Activated CD8-positive, alpha-beta memory T cell treated with anti-CD3 and anti-CD28 coated beads, Interleukin-2, amount 50 U/mL, for 1 hour (primary cell): Measurements from ENCODE around the gene CYP4F22.
"Not testable (repeated sequence)": the region's sequence is repeated elsewhere in the genome, so short reads cannot be mapped to it uniquely, and the experiment has no call there.

Source experiments
- DNase-seq: peaks from one replicate; pipeline ENCODE4 v3.0.0-alpha.2; 2020; ENCODE audit errors: extremely low read depth

The CYP4F22 gene

GRCh38 chr19:15488489-15489226 is 19.7 kb upstream of the CYP4F22 start:
- DNase-seq: no peak

GRCh38 chr19:15495151-15495550 is 13.2 kb upstream of the CYP4F22 start:
- DNase-seq: no peak

- no peak for DNase-seq
These were observed 10.0 kb upstream of the CYP4F22 start for GRCh38 chr19:15498156-15498858.

- no peak for DNase-seq
These were observed 9.4 kb upstream of the CYP4F22 start for GRCh38 chr19:15498910-15499309.

GRCh38 chr19:15501596-15501995 is 6.7 kb upstream of the CYP4F22 start:
- DNase-seq: no peak

- no peak for DNase-seq
These were observed 6.1 kb upstream of the CYP4F22 start for GRCh38 chr19:15502264-15502663.

GRCh38 chr19:15506074-15506571 is 2.2 kb upstream of the CYP4F22 start:
- no peak for DNase-seq

- no peak for DNase-seq
These were observed 974 bp upstream of the CYP4F22 start for GRCh38 chr19:15507068-15508034.

GRCh38 chr19:15511671-15512424 is 3.5 kb downstream of the CYP4F22 start:
- no peak for DNase-seq

- not testable (repeated sequence) for DNase-seq
These were observed 6.9 kb downstream of the CYP4F22 start for GRCh38 chr19:15515227-15515625.

GRCh38 chr19:15516363-15516762 is 8.0 kb downstream of the CYP4F22 start:
- DNase-seq: no peak

- no peak for DNase-seq
These were observed 9.5 kb downstream of the CYP4F22 start for GRCh38 chr19:15517778-15518177.

GRCh38 chr19:15519433-15519976 is 11.2 kb downstream of the CYP4F22 start:
- DNase-seq: no peak

- no peak for DNase-seq
These were observed 16.5 kb downstream of the CYP4F22 start for GRCh38 chr19:15524781-15525180.

GRCh38 chr19:15525291-15525690 is 17.0 kb downstream of the CYP4F22 start:
- no peak for DNase-seq

- no peak for DNase-seq
These were observed 18.1 kb downstream of the CYP4F22 start for GRCh38 chr19:15526408-15526807.

- DNase-seq: no peak
These were observed 19.4 kb downstream of the CYP4F22 start for GRCh38 chr19:15527705-15528104.

- DNase-seq: no peak
These were observed 21.5 kb downstream of the CYP4F22 start for GRCh38 chr19:15529774-15530372.

GRCh38 chr19:15532779-15533521 is 24.6 kb downstream of the CYP4F22 start:
- DNase-seq: no peak

GRCh38 chr19:15533522-15533830 is 25.2 kb downstream of the CYP4F22 start:
- DNase-seq: not testable (repeated sequence)
